CD4-positive, alpha-beta T cell treated with Interleukin-17A for 4 hours (primary cell): ENCODE data around the gene NDUFS8.
"Not testable (repeated sequence)": the region's sequence is repeated elsewhere in the genome, so short reads cannot be mapped to it uniquely, and the experiment has no call there.

Experiments
- DNase-seq: peaks from one replicate; pipeline ENCODE4 v3.0.0-alpha.2; 2020; ENCODE audit warnings: mixed read lengths

Gene NDUFS8

GRCh38 chr11:68030318-68031143, at the start of gene NDUFS8:
Gene NDUFS8 (plus strand): TSS chr11:68030681. CDS start chr11:68032152, 1,471 bp downstream.
- DNase-seq: peak; percentile 99

- DNase-seq: not testable (repeated sequence)
Observed at GRCh38 chr11:67981226-67981625, 49.3 kb upstream of the NDUFS8 start.

- DNase-seq: not testable (repeated sequence)
Observed at GRCh38 chr11:67982255-67982857, 48.1 kb upstream of the NDUFS8 start.

- no peak for DNase-seq
Observed at GRCh38 chr11:67983951-67984350, 46.5 kb upstream of the NDUFS8 start.

GRCh38 chr11:67985302-67985701, 45.2 kb upstream of the NDUFS8 start:
- DNase-seq: not testable (repeated sequence)

- not testable (repeated sequence) for DNase-seq
Observed at GRCh38 chr11:67990546-67991346, 39.7 kb upstream of the NDUFS8 start.

GRCh38 chr11:67991347-67992121, 38.9 kb upstream of the NDUFS8 start:
- DNase-seq: not testable (repeated sequence)

GRCh38 chr11:67993821-67994220, 36.7 kb upstream of the NDUFS8 start:
- DNase-seq: peak; percentile 65

- DNase-seq: not testable (repeated sequence)
Observed at GRCh38 chr11:67994387-67994786, 36.1 kb upstream of the NDUFS8 start.

GRCh38 chr11:67995129-67995528, 35.4 kb upstream of the NDUFS8 start:
- DNase-seq: not testable (repeated sequence)

GRCh38 chr11:67995579-67995978, 34.9 kb upstream of the NDUFS8 start:
- not testable (repeated sequence) for DNase-seq

GRCh38 chr11:67996051-67996450, 34.4 kb upstream of the NDUFS8 start:
- DNase-seq: no peak

- no peak for DNase-seq
Observed at GRCh38 chr11:67996622-67997474, 33.6 kb upstream of the NDUFS8 start.

- DNase-seq: no peak
Observed at GRCh38 chr11:67997475-67997921, 33.0 kb upstream of the NDUFS8 start.

- peak; percentile 39 for DNase-seq
Observed at GRCh38 chr11:67998150-67999045, 32.1 kb upstream of the NDUFS8 start.

- no peak for DNase-seq
Observed at GRCh38 chr11:67999201-67999629, 31.3 kb upstream of the NDUFS8 start.

GRCh38 chr11:67999704-68000103, 30.8 kb upstream of the NDUFS8 start:
- DNase-seq: no peak

GRCh38 chr11:68002575-68002937, 27.9 kb upstream of the NDUFS8 start:
- no peak for DNase-seq

GRCh38 chr11:68002938-68003845, 27.3 kb upstream of the NDUFS8 start:
- peak; percentile 76 for DNase-seq
